NT2/D1 (cell line): ENCODE measurements around the gene COL26A1.

ENCODE experiments used
- SUZ12 ChIP-seq: IDR thresholded peaks from 2 replicates; pipeline ENCODE4 v1.6.1; 2011; ENCODE audit not compliant: insufficient read length, insufficient read depth; ENCODE audit errors: extremely low read depth
- ZNF274 ChIP-seq: IDR thresholded peaks from 2 replicates; pipeline ENCODE4 v1.6.1; 2011; ENCODE audit warnings: mild to moderate bottlenecking, low read depth, low read length

DNA sequence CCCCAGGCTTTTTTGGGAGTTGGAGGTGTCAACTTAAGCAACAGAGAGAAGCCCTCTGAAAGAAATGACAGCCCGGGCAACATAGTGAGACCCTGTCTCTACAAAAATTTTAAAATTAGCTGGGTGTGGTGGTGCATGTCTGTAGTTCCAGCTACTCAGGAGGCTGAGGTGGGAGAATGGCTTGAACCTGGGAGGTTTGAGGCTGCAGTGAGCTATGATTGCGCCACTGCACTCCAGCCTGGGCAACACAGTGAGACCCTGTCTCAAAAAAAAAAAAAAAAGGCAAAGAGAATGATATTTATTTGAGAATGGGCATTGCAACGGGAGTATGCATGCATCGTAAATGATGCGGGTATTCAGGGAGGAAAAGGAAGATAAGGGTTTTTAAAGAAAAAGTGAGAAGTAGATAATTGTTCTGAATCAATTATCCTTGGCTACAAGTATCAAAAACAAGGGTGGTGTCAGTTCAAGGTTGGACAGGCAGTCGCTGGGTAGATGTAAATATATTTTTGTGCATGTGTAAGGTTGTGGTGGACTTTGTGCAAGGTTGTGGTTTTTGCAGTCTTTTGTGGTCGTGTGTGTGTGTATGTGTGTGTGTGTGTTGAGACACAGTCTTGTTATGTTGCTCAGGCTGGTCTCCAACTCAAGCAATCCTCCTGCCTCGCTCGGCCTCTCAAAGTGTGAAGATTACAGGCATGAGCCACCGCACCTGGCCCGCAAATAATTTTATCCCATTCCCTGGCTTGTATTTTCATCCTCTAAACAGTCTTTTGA is 65.6 kb downstream of the COL26A1 start:
- TF ChIP-seq SUZ12 (no peak), ZNF274 (no peak)
